Measurements from ENCODE around the gene UNC50.
"Not testable (repeated sequence)": the region's sequence is repeated elsewhere in the genome, so short reads cannot be mapped to it uniquely, and the experiment has no call there.

The UNC50 gene

GRCh38 chr2:98615481-98615880 lies 7.1 kb downstream of the UNC50 start:
- no peak for DNase-seq

- DNase-seq = no peak
Observed at GRCh38 chr2:98617149-98617548, 8.8 kb downstream of the UNC50 start.

GRCh38 chr2:98623657-98624056 lies 15.3 kb downstream of the UNC50 start:
- DNase-seq = no peak

GRCh38 chr2:98632351-98632750 lies 24.0 kb downstream of the UNC50 start:
- DNase-seq = no peak

GRCh38 chr2:98634406-98635092 lies 26.2 kb downstream of the UNC50 start:
- no peak for DNase-seq

- DNase-seq = no peak
Observed at GRCh38 chr2:98637401-98638147, 29.2 kb downstream of the UNC50 start.

GRCh38 chr2:98643496-98644100 lies 35.2 kb downstream of the UNC50 start:
- no peak for DNase-seq

- DNase-seq = no peak
Observed at GRCh38 chr2:98647636-98648035, 39.2 kb downstream of the UNC50 start.

GRCh38 chr2:98648451-98648850 lies 40.1 kb downstream of the UNC50 start:
- no peak for DNase-seq

GRCh38 chr2:98649135-98649991 lies 41.0 kb downstream of the UNC50 start:
- DNase-seq = peak; percentile 45

- no peak for DNase-seq
Observed at GRCh38 chr2:98649992-98650375, 41.6 kb downstream of the UNC50 start.

GRCh38 chr2:98650998-98651397 lies 42.6 kb downstream of the UNC50 start:
- DNase-seq = no peak

GRCh38 chr2:98654699-98655495 lies 46.5 kb downstream of the UNC50 start:
- no peak for DNase-seq

GRCh38 chr2:98656800-98657199 lies 48.4 kb downstream of the UNC50 start:
- no peak for DNase-seq

GRCh38 chr2:98658816-98659490 lies 50.6 kb downstream of the UNC50 start:
- no peak for DNase-seq

- DNase-seq = not testable (repeated sequence)
Observed at GRCh38 chr2:98659491-98659840, 51.1 kb downstream of the UNC50 start.

- no peak for DNase-seq
Observed at GRCh38 chr2:98663511-98664090, 55.2 kb downstream of the UNC50 start.

- no peak for DNase-seq
Observed at GRCh38 chr2:98664323-98664722, 55.9 kb downstream of the UNC50 start.

GRCh38 chr2:98665677-98666076 lies 57.3 kb downstream of the UNC50 start:
- DNase-seq = no peak
